K562 (cell line): Measurements from ENCODE around the gene DDX60. TPM values are rescaled to one million over a fixed set of nuclear protein-coding genes. Genes with fewer than 3 reads are reported as not detected.

Experiments
- ATAC-seq: fragments of 200-7000 bp; cut with Tn5 transposase; 3 replicates; pipeline ENCODE4 v1.9.1; 2020; ENCODE audit warnings: moderate library complexity
- BruUV-seq: library from RNA; stranded (reverse); fragments of 400-500 nt; replicated peaks from 2 replicates; lab custom pipeline; 2021; lab: Mats Ljungman, UMichigan
- CTCF ChIA-PET: fragments of 300-600 bp; formaldehyde crosslinking; extraction: SDS; loops from one replicate; lab custom pipeline; 2021; ENCODE audit warnings: low intra/inter-chr PET ratio; lab: Yijun Ruan, JAX
- POLR2A ChIA-PET: fragments of 300-600, 350-650 bp; sonication (Branson Sonifier 250); formaldehyde crosslinking; extraction: SDS; loops from one replicate; lab custom pipeline; 2021; ENCODE audit warnings: antibody characterized with exemption, inconsistent platforms; lab: Yijun Ruan, JAX
- DNase-seq, 4 experiments: peaks; one replicate each; pipeline versions ENCODE4 v3.0.0 to v3.0.0-alpha.2; 2011 to 2018; ENCODE audit warnings: low spot score in 3 of 4, mixed read lengths in 3 of 4; ENCODE audit errors: extremely low read depth in 1 of 4
- FAIRE-seq: peaks from 2 replicates; lab custom pipeline; 2011; peaks lifted over from hg19 to GRCh38; lab: Jason Lieb, UNC
- H2AFZ ChIP-seq: 2 replicates; pipeline ENCODE4 v1.6.0; 2011; ENCODE audit warnings: low read depth, low read length, control low read depth, inconsistent platforms
- H3K27ac ChIP-seq: fragments of 200-600 bp; 3 replicates; pipeline ENCODE4 v1.8.0; 2011; ENCODE audit warnings: low read depth, mild to moderate bottlenecking, control low read depth, inconsistent platforms, low read length, moderate library complexity, mixed read lengths; ENCODE audit errors: extremely low read depth
- H3K27me3 ChIP-seq, 2 experiments: fragments of 300-600 bp in 1 of 2; 2 replicates in 1 of 2; 3 replicates in 1 of 2; pipeline versions ENCODE4 v1.6.0 to v1.8.0; 2011; ENCODE audit warnings: inconsistent platforms in 2 of 2, low read length in 2 of 2, mild to moderate bottlenecking in 1 of 2, mixed read lengths in 1 of 2, moderate library complexity in 1 of 2; ENCODE audit not compliant: control insufficient read depth in 2 of 2, insufficient read depth in 2 of 2
- H3K36me3 ChIP-seq: fragments of 300-600 bp; 3 replicates; pipeline ENCODE4 v1.8.0; 2011; ENCODE audit warnings: mild to moderate bottlenecking, low read length, inconsistent platforms; ENCODE audit not compliant: control insufficient read depth, insufficient read depth
- H3K4me1 ChIP-seq, 2 experiments: fragments of 200-600 bp in 1 of 2; replicated peaks in 1 of 2; 2 replicates in 1 of 2; 3 replicates in 1 of 2; pipeline versions ENCODE4 v1.5.1 to v1.8.0; 2011; ENCODE audit warnings: inconsistent platforms in 2 of 2, low read length in 2 of 2, mild to moderate bottlenecking in 1 of 2, mixed read lengths in 1 of 2, moderate library complexity in 1 of 2; ENCODE audit not compliant: control insufficient read depth in 2 of 2, insufficient read depth in 2 of 2
- H3K4me2 ChIP-seq: 2 replicates; pipeline ENCODE4 v1.6.1; 2011; ENCODE audit warnings: low read length, control low read depth, inconsistent platforms, mixed read lengths; ENCODE audit not compliant: insufficient read depth
- H3K4me3 ChIP-seq: fragments of 200-600 bp; sonication (generic), shearing (Covaris generic); 2 replicates; pipeline ENCODE4 v1.5.1; 2016; ENCODE audit warnings: control low read depth, inconsistent platforms
- H3K79me2 ChIP-seq: fragments of 200-600 bp; 3 replicates; pipeline ENCODE4 v1.8.0; 2011; ENCODE audit warnings: low read length, inconsistent platforms; ENCODE audit not compliant: control insufficient read depth, insufficient read depth
- H3K9ac ChIP-seq, 2 experiments: 2 replicates each; pipeline versions ENCODE4 v1.6.0 to v1.6.1; 2011; ENCODE audit warnings: low read depth in 2 of 2, low read length in 2 of 2, control low read depth in 1 of 2, inconsistent platforms in 1 of 2, mild to moderate bottlenecking in 1 of 2, mixed read lengths in 1 of 2; ENCODE audit not compliant: insufficient read depth in 1 of 2
- H3K9me1 ChIP-seq: one replicate; pipeline ENCODE4 v1.6.0; 2011; ENCODE audit warnings: inconsistent platforms, mild to moderate bottlenecking, low read length, moderate library complexity; ENCODE audit not compliant: control insufficient read depth, insufficient read depth
- H3K9me3 ChIP-seq: replicated peaks from 2 replicates; pipeline ENCODE4 v1.5.1; 2011; ENCODE audit warnings: low read depth, low read length, inconsistent platforms; ENCODE audit not compliant: control insufficient read depth, insufficient read depth
- H4K20me1 ChIP-seq: replicated peaks from 2 replicates; pipeline ENCODE4 v1.6.1; 2011; ENCODE audit warnings: low read length, inconsistent platforms, mixed read lengths; ENCODE audit not compliant: control insufficient read depth, insufficient read depth
- CHCHD3 ChIP-seq: fragments of 250-450 bp; sonication (Bioruptor Pico); IDR thresholded peaks from 2 replicates; pipeline ENCODE4 v2.1.2; 2022; ENCODE audit warnings: mild to moderate bottlenecking
- ELF1 ChIP-seq: fragments of 200-800 bp; sonication (Bioruptor generic); IDR thresholded peaks from 2 replicates; pipeline ENCODE4 v1.6.1; 2016; ENCODE audit warnings: missing genetic modification characterization, missing compliant biosample characterization
- ELF2 ChIP-seq: fragments of 250-450 bp; sonication (Bioruptor Pico); IDR thresholded peaks from 2 replicates; pipeline ENCODE4 v1.5.0; 2021; ENCODE audit warnings: mild to moderate bottlenecking
- EP300 ChIP-seq: IDR thresholded peaks from 2 replicates; pipeline ENCODE4 v1.6.1; 2012; ENCODE audit warnings: low read length, improper control_type of control experiment
- ETV6 ChIP-seq, 3 experiments: fragments of 150-350 bp in 1 of 3; sonication (generic) in 1 of 3; formaldehyde crosslinking in 1 of 3; IDR thresholded peaks; 2 replicates each; pipeline versions ENCODE4 v1.6.1 to v1.8.0; 2014 to 2022; ENCODE audit warnings: borderline replicate concordance in 2 of 3, low read depth in 2 of 3, antibody characterized with exemption in 1 of 3, low read length in 1 of 3, mild to moderate bottlenecking in 1 of 3, missing genetic modification reagents in 1 of 3
- EZH2 ChIP-seq: IDR thresholded peaks from 2 replicates; pipeline ENCODE4 v1.6.1; 2012; ENCODE audit warnings: low read depth, mild to moderate bottlenecking, inconsistent platforms, low read length, borderline replicate concordance
- MTA3 ChIP-seq: fragments of 450-650 bp; formaldehyde crosslinking; IDR thresholded peaks from 2 replicates; pipeline ENCODE4 v1.6.1; 2017; ENCODE audit warnings: mild to moderate bottlenecking, borderline replicate concordance
- NR4A1 ChIP-seq, 2 experiments: fragments of 250-450 bp in 1 of 2; fragments of 450-650 bp in 1 of 2; sonication (Bioruptor Pico) in 1 of 2; IDR thresholded peaks; 2 replicates each; pipeline versions ENCODE4 v1.4.0 to v1.6.1; 2016 to 2020; ENCODE audit warnings: mild to moderate bottlenecking in 2 of 2, missing compliant biosample characterization in 1 of 2, missing genetic modification characterization in 1 of 2, moderate library complexity in 1 of 2
- RBM22 ChIP-seq: fragments of 200-400 bp; formaldehyde crosslinking; IDR thresholded peaks from 2 replicates; pipeline ENCODE4 v1.6.1; 2018; ENCODE audit warnings: low read length, low read depth; ENCODE audit not compliant: poor library complexity, severe bottlenecking
- SMARCA4 ChIP-seq: fragments of 450-650 bp; IDR thresholded peaks from 2 replicates; pipeline ENCODE4 v1.6.1; 2016
- SRSF3 ChIP-seq: fragments of 200-400 bp; formaldehyde crosslinking; IDR thresholded peaks from 2 replicates; pipeline ENCODE4 v1.6.1; 2016; ENCODE audit warnings: mild to moderate bottlenecking, low read length, moderate library complexity; ENCODE audit not compliant: insufficient read depth
- TAF9B ChIP-seq: fragments of 450-650 bp; IDR thresholded peaks from 2 replicates; pipeline ENCODE4 v1.6.1; 2018; ENCODE audit warnings: mild to moderate bottlenecking; ENCODE audit not compliant: partially characterized antibody
- U2AF1 ChIP-seq: fragments of 200-400 bp; formaldehyde crosslinking; optimal IDR thresholded peaks from 2 replicates; pipeline ENCODE3; 2017; ENCODE audit warnings: mild to moderate bottlenecking, low read depth, low read length, moderate library complexity
- XRCC5 ChIP-seq: fragments of 200-400 bp; formaldehyde crosslinking; IDR thresholded peaks from 2 replicates; pipeline ENCODE4 v1.6.1; 2017; ENCODE audit warnings: low read depth, mild to moderate bottlenecking, low read length
- ZNF445 ChIP-seq: fragments of 250-450 bp; sonication (Bioruptor Pico); IDR thresholded peaks from 2 replicates; pipeline ENCODE4 v1.4.0; 2020; ENCODE audit warnings: low read depth, mild to moderate bottlenecking, moderate library complexity
- ZNF766 ChIP-seq: fragments of 200-800 bp; sonication (Bioruptor generic); conservative IDR thresholded peaks from 2 replicates; pipeline ENCODE4 v1.6.1; 2016; ENCODE audit warnings: missing genetic modification characterization, missing compliant biosample characterization
- WGBS: fragments of 100-300 bp; shearing (Covaris generic); methylation state at CpG from one replicate; pipeline ENCODE4 v1.1.6; 2016; ENCODE audit warnings: low coverage, mixed read lengths; ENCODE audit not compliant: insufficient coverage; ENCODE audit errors: missing lambda C conversion rate; 5-methylcytosine and 5-hydroxymethylcytosine counted together
- in situ Hi-C: fragments of 300-500 bp; cut with MboI; formaldehyde crosslinking; loops from 4 replicates; pipeline ENCODE4 v1.15.0; 2018; ENCODE audit warnings: inconsistent platforms, mixed read lengths
- intact Hi-C: fragments of 100-400 bp; cut with micrococcal nuclease; formaldehyde crosslinking; loops from 2 replicates; pipeline ENCODE4 v1.14.2; 2022
- polyA plus RNA-seq, 8 experiments: library from polyadenylated mRNA; depleted of rRNA in 4 of 8; stranded (reverse) in 5 of 8; unstranded in 3 of 8; fragments of >200 nt; fragmentation: Nextera tagmentation in 2 of 8; fragmentation: Illumina TruSeq in 1 of 8; extraction: Ambion mirVana in 2 of 8; extraction: Trizol in 1 of 8; gene quantifications; 2 replicates each; pipeline versions ENCODE4 v1.2.1 to v1.2.3, GENCODE V29; 2011 to 2014; ENCODE audit warnings: inconsistent platforms in 1 of 8, missing spikeins in 1 of 8
- total RNA-seq, 7 experiments: library from RNA; depleted of rRNA in 6 of 7; stranded (reverse); fragments of >200 nt in 6 of 7; fragmentation: Illumina TruSeq in 2 of 7; extraction: Trizol in 2 of 7; gene quantifications; 2 replicates each; pipeline versions ENCODE4 v1.2.1 to v1.2.3, GENCODE V29; 2011 to 2021; ENCODE audit warnings: low replicate concordance in 1 of 7
- TF ChIP-seq, protein P1 (sequence below): fragments of 450-650 bp; IDR thresholded peaks from 2 replicates; pipeline ENCODE4 v1.6.1; 2017; ENCODE audit warnings: antibody characterized with exemption

DDX60 gene
- total and polyA plus RNA-seq, 9 of the 15 experiments (the other 6 are each of a cell fraction or from before 2014, with no cell fraction given): 0.06 to 0.25 (median 0.13) TPM

DNA sequence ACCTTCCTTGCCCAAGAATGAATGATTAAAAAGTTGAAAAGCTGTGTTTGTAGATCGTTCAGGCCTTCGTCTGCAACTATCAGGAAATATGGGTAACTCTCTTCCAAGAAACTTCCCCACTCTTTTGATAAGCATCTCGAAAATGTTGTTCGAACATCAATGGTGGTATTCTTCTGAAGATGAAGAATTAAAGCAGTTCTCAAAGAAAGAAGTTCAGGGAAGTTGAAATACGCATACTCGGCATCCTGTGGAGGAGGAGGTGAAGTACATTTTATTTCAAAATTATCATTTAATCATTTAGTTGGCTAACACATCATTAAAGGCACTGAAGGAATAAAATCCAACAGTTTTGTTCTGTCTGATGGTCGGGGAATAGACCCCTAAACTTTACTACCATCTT, 12.1 kb downstream of the DDX60 start:
- Histone ChIP-seq H3K4me3 (no peak overlapping the region), H3K4me1 (no peaks in the 10 kb centered on the region), H3K9ac (no peak overlapping the region), H3K79me2 (no peaks in the 10 kb centered on the region), H2AFZ (no peak overlapping the region), H4K20me1 (no peaks in the 10 kb centered on the region), H3K36me3 (no peaks in the 10 kb centered on the region), H3K9me3 (no peaks in the 10 kb centered on the region), H3K9me1 (no peaks in the 10 kb centered on the region), H3K27ac (no peak overlapping the region), H3K4me2 (no peak overlapping the region), H3K27me3 (no peaks in the 10 kb centered on the region)
- intact Hi-C loops (no loop called here), in situ Hi-C loops (no loop called here)
- no peak for TF ChIP-seq ETV6 (IDR thresholded peaks at IDR 0.05; ENCODE audit: borderline replicate concordance in 1 of 2, low read depth in 2 of 2, low read length in 1 of 2)
- no peak for TF ChIP-seq ETV6 (CRISPR knock-in tag; IDR thresholded peaks at IDR 0.05; ENCODE audit: borderline replicate concordance)
- TF ChIP-seq EP300: no peak
- TF ChIP-seq TAF9B: no peak
- TF ChIP-seq RBM22: no peak
- no peak for TF ChIP-seq CHCHD3
- TF ChIP-seq NR4A1 (CRISPR knock-in tag; IDR thresholded peaks at IDR 0.05): no peak
- no peak for TF ChIP-seq NR4A1 (tag; IDR thresholded peaks at IDR 0.05)
- no peak for TF ChIP-seq ZNF766
- no peak for TF ChIP-seq EZH2
- TF ChIP-seq, protein P1, sequence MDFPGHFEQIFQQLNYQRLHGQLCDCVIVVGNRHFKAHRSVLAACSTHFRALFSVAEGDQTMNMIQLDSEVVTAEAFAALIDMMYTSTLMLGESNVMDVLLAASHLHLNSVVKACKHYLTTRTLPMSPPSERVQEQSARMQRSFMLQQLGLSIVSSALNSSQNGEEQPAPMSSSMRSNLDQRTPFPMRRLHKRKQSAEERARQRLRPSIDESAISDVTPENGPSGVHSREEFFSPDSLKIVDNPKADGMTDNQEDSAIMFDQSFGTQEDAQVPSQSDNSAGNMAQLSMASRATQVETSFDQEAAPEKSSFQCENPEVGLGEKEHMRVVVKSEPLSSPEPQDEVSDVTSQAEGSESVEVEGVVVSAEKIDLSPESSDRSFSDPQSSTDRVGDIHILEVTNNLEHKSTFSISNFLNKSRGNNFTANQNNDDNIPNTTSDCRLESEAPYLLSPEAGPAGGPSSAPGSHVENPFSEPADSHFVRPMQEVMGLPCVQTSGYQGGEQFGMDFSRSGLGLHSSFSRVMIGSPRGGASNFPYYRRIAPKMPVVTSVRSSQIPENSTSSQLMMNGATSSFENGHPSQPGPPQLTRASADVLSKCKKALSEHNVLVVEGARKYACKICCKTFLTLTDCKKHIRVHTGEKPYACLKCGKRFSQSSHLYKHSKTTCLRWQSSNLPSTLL: no peak
- no peak for TF ChIP-seq ZNF445
- TF ChIP-seq U2AF1: no peak
- no peak for TF ChIP-seq ELF1 (tag)
- TF ChIP-seq MTA3: no peak
- TF ChIP-seq XRCC5: no peak
- TF ChIP-seq ELF2 (CRISPR knock-in tag): no peak
- no peak for TF ChIP-seq SRSF3
- no peak for TF ChIP-seq SMARCA4
- FAIRE-seq (no peak), DNase-seq (no peak), ATAC-seq (no peak)
- ChIA-PET POLR2A (no interaction called here), CTCF (no interaction called here)
- 1% methylated on average over 7 of the region's 7 CpGs for WGBS
- no TSS peak for BruUV-seq
